IMR-90 (cell line): Measurements from ENCODE around the gene STX18.

Source experiments
- BHLHE40 ChIP-seq: fragments of 150-350 bp; IDR thresholded peaks from 2 replicates; pipeline ENCODE4 v1.6.1; 2016; ENCODE audit warnings: mild to moderate bottlenecking, low read depth, low read length
- CEBPB ChIP-seq: IDR thresholded peaks from 2 replicates; pipeline ENCODE4 v1.6.1; 2012; ENCODE audit warnings: low read depth, low read length, improper control_type of control experiment
- CHD1 ChIP-seq: IDR thresholded peaks from 2 replicates; pipeline ENCODE4 v1.6.1; 2012; ENCODE audit warnings: low read depth, low read length, improper control_type of control experiment
- FOS ChIP-seq: fragments of 150-350 bp; IDR thresholded peaks from 2 replicates; pipeline ENCODE4 v1.6.1; 2016; ENCODE audit warnings: low read depth, low read length
- MAFK ChIP-seq: IDR thresholded peaks from 2 replicates; pipeline ENCODE4 v1.6.1; 2012; ENCODE audit warnings: low read depth, low read length, improper control_type of control experiment
- MAZ ChIP-seq: IDR thresholded peaks from 2 replicates; pipeline ENCODE4 v1.6.1; 2012; ENCODE audit warnings: low read depth, mild to moderate bottlenecking, low read length, improper control_type of control experiment, moderate library complexity, borderline replicate concordance
- POLR2A ChIP-seq: IDR thresholded peaks from 2 replicates; pipeline ENCODE4 v1.6.1; 2012; ENCODE audit warnings: mild to moderate bottlenecking, low read depth, low read length
- RAD21 ChIP-seq: IDR thresholded peaks from 2 replicates; pipeline ENCODE4 v1.6.1; 2012; ENCODE audit warnings: low read length, improper control_type of control experiment
- RCOR1 ChIP-seq: IDR thresholded peaks from 2 replicates; pipeline ENCODE4 v1.6.1; 2012; ENCODE audit warnings: mild to moderate bottlenecking, low read length, improper control_type of control experiment; ENCODE audit not compliant: insufficient replicate concordance
- RFX5 ChIP-seq: IDR thresholded peaks from 2 replicates; pipeline ENCODE4 v1.8.0; 2012; ENCODE audit warnings: low read depth, mild to moderate bottlenecking, low read length, moderate library complexity
- SMC3 ChIP-seq: fragments of 150-350 bp; IDR thresholded peaks from 2 replicates; pipeline ENCODE4 v1.6.1; 2016; ENCODE audit warnings: low read depth, mild to moderate bottlenecking, antibody characterized with exemption, low read length, moderate library complexity
- USF2 ChIP-seq: fragments of 150-350 bp; IDR thresholded peaks from 2 replicates; pipeline ENCODE4 v1.6.1; 2017; ENCODE audit warnings: mild to moderate bottlenecking, antibody characterized with exemption, low read length, low read depth
- TF ChIP-seq, protein P1 (sequence below): conservative IDR thresholded peaks from 2 replicates; pipeline ENCODE4 v1.5.1; 2012; ENCODE audit warnings: mild to moderate bottlenecking, low read depth, low read length, improper control_type of control experiment
- TF ChIP-seq, protein P2 (sequence below): fragments of 150-350 bp; IDR thresholded peaks from 2 replicates; pipeline ENCODE4 v1.6.1; 2016; ENCODE audit warnings: low read depth, mild to moderate bottlenecking, low read length, moderate library complexity, borderline replicate concordance

DNA sequence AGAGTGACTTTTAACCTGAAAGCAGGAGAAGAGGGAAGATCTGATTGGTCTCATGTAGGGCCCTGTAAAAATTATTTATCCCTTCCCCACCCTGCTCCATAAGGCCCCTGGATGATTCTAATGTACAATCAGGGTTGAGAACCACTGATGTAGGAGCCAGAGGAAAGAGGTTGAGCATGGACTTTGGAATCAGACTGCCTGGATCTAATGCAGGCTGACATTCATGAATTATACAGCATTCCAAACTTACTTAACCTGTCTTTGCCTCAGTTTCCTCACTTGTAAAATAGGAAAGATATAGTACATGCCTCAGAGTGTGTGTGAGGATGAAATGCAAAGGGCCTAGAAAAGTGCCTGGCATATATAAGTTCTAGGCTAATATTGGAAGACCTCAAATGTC lies 47.0 kb downstream of the STX18 start:
- TF ChIP-seq POLR2A (no peak), CHD1 (no peak), RAD21 (no peak), BHLHE40 (no peak), RCOR1 (no peak), RFX5 (no peak), CEBPB (no peak), USF2 (no peak), MAZ (no peak), SMC3 (no peak), MAFK (no peak), FOS (no peak)
- TF ChIP-seq, protein P1, sequence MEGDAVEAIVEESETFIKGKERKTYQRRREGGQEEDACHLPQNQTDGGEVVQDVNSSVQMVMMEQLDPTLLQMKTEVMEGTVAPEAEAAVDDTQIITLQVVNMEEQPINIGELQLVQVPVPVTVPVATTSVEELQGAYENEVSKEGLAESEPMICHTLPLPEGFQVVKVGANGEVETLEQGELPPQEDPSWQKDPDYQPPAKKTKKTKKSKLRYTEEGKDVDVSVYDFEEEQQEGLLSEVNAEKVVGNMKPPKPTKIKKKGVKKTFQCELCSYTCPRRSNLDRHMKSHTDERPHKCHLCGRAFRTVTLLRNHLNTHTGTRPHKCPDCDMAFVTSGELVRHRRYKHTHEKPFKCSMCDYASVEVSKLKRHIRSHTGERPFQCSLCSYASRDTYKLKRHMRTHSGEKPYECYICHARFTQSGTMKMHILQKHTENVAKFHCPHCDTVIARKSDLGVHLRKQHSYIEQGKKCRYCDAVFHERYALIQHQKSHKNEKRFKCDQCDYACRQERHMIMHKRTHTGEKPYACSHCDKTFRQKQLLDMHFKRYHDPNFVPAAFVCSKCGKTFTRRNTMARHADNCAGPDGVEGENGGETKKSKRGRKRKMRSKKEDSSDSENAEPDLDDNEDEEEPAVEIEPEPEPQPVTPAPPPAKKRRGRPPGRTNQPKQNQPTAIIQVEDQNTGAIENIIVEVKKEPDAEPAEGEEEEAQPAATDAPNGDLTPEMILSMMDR: no peak
- TF ChIP-seq, protein P2, sequence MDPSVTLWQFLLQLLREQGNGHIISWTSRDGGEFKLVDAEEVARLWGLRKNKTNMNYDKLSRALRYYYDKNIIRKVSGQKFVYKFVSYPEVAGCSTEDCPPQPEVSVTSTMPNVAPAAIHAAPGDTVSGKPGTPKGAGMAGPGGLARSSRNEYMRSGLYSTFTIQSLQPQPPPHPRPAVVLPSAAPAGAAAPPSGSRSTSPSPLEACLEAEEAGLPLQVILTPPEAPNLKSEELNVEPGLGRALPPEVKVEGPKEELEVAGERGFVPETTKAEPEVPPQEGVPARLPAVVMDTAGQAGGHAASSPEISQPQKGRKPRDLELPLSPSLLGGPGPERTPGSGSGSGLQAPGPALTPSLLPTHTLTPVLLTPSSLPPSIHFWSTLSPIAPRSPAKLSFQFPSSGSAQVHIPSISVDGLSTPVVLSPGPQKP: no peak
